Mammary epithelial cell (primary cell): ENCODE results near the gene EDARADD.

Experiments
- CTCF ChIP-seq, 2 donors: IDR thresholded peaks in 1 of 2; conservative IDR thresholded peaks in 1 of 2; 2 replicates each; pipeline ENCODE4 v1.5.1; 2011 to 2012; ENCODE audit warnings: inconsistent platforms in 2 of 2, low read length in 2 of 2, mild to moderate bottlenecking in 2 of 2, control low read depth in 1 of 2, low read depth in 1 of 2; ENCODE audit not compliant: insufficient read depth in 1 of 2; ENCODE audit errors: extremely low read depth in 1 of 2
- EZH2 ChIP-seq: IDR thresholded peaks from 2 replicates; pipeline ENCODE4 v1.6.1; 2012; ENCODE audit warnings: low read length, inconsistent platforms, borderline replicate concordance

GRCh38 chr1:236391008-236391407 lies 3.1 kb upstream of the EDARADD start:
- TF ChIP-seq CTCF (conservative IDR thresholded peaks at IDR 0.05 in 1 of 2, IDR thresholded peaks at IDR 0.05 in 1 of 2; ENCODE audit: extremely low read depth in 1 of 2, insufficient read depth in 1 of 2, low read depth in 1 of 2, low read length in 2 of 2) (no peak), EZH2 (no peak)
